ENCODE results near the gene TTC28.

Gene TTC28

GRCh38 chr22:28440592-28441390, 238.8 kb downstream of the TTC28 start:
- peak; percentile 58 for DNase-seq (ENCODE audit: low spot score)

GRCh38 chr22:28438183-28438768, 241.4 kb downstream of the TTC28 start:
- no peak for DNase-seq (ENCODE audit: low spot score)

- DNase-seq (ENCODE audit: low spot score), result no peak
Observed at GRCh38 chr22:28435982-28436381, 243.7 kb downstream of the TTC28 start.

GRCh38 chr22:28435140-28435768, 244.4 kb downstream of the TTC28 start:
- DNase-seq (ENCODE audit: low spot score), result no peak

- DNase-seq (ENCODE audit: low spot score), result no peak
Observed at GRCh38 chr22:28430466-28431025, 249.1 kb downstream of the TTC28 start.

GRCh38 chr22:28429711-28430110, 249.9 kb downstream of the TTC28 start:
- no peak for DNase-seq (ENCODE audit: low spot score)

- DNase-seq (ENCODE audit: low spot score), result no peak
Observed at GRCh38 chr22:28428271-28428670, 251.4 kb downstream of the TTC28 start.

- DNase-seq (ENCODE audit: low spot score), result no peak
Observed at GRCh38 chr22:28426346-28427132, 253.1 kb downstream of the TTC28 start.

GRCh38 chr22:28425211-28425610, 254.4 kb downstream of the TTC28 start:
- DNase-seq (ENCODE audit: low spot score), result no peak

GRCh38 chr22:28424427-28425080, 255.1 kb downstream of the TTC28 start:
- DNase-seq (ENCODE audit: low spot score), result peak; percentile 24

- no peak for DNase-seq (ENCODE audit: low spot score)
Observed at GRCh38 chr22:28419919-28420318, 259.7 kb downstream of the TTC28 start.

- DNase-seq (ENCODE audit: low spot score), result no peak
Observed at GRCh38 chr22:28418008-28418407, 261.6 kb downstream of the TTC28 start.

- DNase-seq (ENCODE audit: low spot score), result no peak
Observed at GRCh38 chr22:28417431-28417830, 262.2 kb downstream of the TTC28 start.

- DNase-seq (ENCODE audit: low spot score), result no peak
Observed at GRCh38 chr22:28414913-28415312, 264.7 kb downstream of the TTC28 start.

GRCh38 chr22:28413612-28414399, 265.8 kb downstream of the TTC28 start:
- DNase-seq (ENCODE audit: low spot score), result no peak

- no peak for DNase-seq (ENCODE audit: low spot score)
Observed at GRCh38 chr22:28412109-28412508, 267.5 kb downstream of the TTC28 start.

GRCh38 chr22:28411125-28411524, 268.5 kb downstream of the TTC28 start:
- DNase-seq (ENCODE audit: low spot score), result no peak

- DNase-seq (ENCODE audit: low spot score), result peak; percentile 33
Observed at GRCh38 chr22:28410050-28410816, 269.4 kb downstream of the TTC28 start.

GRCh38 chr22:28408709-28409108, 270.9 kb downstream of the TTC28 start:
- DNase-seq (ENCODE audit: low spot score), result no peak

GRCh38 chr22:28407645-28408044, 272.0 kb downstream of the TTC28 start:
- no peak for DNase-seq (ENCODE audit: low spot score)

Measured in AG08396 (cell line).